Hepatocyte (in vitro differentiated cells): ENCODE measurements around the gene CDK2AP2.

ENCODE experiments used
- EZH2 ChIP-seq: fragments of 200-600 bp; sonication (generic); IDR thresholded peaks from 2 replicates; pipeline ENCODE4 v1.6.1; 2016; ENCODE audit warnings: antibody characterized with exemption, mild to moderate bottlenecking, borderline replicate concordance
- EZH2phosphoT487 ChIP-seq: fragments of 200-600 bp; sonication (generic); IDR thresholded peaks from one replicate; pipeline ENCODE4 v1.6.1; 2018; ENCODE audit warnings: antibody characterized with exemption, mild to moderate bottlenecking, low read depth, moderate library complexity; ENCODE audit not compliant: unreplicated experiment, severe bottlenecking
- TF ChIP-seq, protein P1 (sequence below): fragments of 200-600 bp; sonication (generic); IDR thresholded peaks from 2 replicates; pipeline ENCODE4 v1.5.1; 2016; ENCODE audit warnings: antibody characterized with exemption, mild to moderate bottlenecking; ENCODE audit not compliant: poor library complexity

DNA sequence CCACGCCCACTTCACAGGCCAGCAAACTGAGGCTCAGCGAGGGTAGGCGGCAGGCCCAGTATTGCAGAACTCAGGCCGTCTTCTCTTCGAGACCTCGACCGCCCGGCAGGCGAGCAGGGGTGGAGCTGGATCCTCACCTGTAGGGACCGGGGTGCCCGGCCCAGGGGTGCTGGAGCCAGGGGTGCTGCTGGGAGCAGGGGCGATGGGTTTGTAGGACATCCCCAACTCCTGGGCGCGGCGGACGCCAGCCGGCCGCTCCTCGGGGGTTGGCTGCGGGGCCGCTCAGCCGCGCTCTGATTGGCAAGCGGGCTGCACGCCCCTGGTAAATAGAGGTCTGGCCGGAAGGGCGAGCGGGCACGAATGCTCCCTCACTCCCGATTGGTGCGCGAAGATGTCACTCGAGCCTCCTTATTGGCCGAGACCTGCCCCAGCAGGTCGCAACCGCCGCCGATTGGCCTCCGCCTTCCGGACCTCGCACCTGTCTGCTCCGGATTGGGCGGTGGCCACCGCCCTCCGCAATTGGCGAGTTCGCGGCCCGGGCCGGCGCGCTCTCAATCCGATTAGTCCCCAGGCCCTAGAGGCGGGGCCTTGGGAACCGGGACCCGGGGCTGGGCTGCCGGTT, at the start of gene CDK2AP2:
- TF ChIP-seq, protein P1, sequence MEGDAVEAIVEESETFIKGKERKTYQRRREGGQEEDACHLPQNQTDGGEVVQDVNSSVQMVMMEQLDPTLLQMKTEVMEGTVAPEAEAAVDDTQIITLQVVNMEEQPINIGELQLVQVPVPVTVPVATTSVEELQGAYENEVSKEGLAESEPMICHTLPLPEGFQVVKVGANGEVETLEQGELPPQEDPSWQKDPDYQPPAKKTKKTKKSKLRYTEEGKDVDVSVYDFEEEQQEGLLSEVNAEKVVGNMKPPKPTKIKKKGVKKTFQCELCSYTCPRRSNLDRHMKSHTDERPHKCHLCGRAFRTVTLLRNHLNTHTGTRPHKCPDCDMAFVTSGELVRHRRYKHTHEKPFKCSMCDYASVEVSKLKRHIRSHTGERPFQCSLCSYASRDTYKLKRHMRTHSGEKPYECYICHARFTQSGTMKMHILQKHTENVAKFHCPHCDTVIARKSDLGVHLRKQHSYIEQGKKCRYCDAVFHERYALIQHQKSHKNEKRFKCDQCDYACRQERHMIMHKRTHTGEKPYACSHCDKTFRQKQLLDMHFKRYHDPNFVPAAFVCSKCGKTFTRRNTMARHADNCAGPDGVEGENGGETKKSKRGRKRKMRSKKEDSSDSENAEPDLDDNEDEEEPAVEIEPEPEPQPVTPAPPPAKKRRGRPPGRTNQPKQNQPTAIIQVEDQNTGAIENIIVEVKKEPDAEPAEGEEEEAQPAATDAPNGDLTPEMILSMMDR: no peak
- no peak for TF ChIP-seq EZH2
- no peak for TF ChIP-seq EZH2phosphoT487
